ENCODE results near the gene MDC1. TPM values are rescaled to one million over a fixed set of nuclear protein-coding genes. Genes with fewer than 3 reads are reported as not detected.

The MDC1 gene
- total and polyA plus RNA-seq, 2 of the 13 experiments (the other 11 are each of a cell fraction or from before 2014, with no cell fraction given), result 8.4 to 14.0 TPM

DNA sequence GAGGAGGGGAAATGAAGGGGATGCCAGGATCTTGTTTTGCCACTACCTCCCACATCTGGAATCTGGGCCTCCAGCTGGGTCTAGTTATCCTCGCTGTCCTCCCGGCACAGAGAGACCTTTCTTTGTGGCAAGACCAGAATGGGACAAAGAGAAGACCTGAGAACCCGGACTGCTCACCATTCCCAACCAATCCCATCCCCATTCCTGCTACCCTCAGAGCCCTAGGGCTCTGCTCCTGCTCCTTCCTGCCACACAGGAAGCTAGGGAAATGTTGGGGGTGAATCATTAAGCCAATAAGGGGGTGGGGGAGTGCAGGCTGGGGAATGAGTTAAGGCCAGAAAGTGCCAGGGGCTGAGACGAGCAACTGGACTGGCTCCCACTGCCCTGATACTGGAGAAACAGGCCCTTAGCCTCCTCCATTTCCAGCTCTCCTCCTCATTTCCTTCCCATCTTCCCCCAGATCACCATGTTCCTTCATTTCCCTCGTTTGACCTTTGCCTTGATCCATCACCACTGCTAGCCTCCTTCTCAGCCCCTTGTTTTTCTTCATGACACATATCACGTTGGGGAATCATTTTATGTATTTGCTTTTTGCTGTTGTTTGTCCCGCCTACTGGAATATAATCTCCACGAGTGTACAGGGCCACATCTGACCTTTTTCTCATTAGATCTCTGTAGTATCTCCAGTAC lies 31.9 kb upstream of the MDC1 start (continued):
- TF ChIP-seq, protein P1, sequence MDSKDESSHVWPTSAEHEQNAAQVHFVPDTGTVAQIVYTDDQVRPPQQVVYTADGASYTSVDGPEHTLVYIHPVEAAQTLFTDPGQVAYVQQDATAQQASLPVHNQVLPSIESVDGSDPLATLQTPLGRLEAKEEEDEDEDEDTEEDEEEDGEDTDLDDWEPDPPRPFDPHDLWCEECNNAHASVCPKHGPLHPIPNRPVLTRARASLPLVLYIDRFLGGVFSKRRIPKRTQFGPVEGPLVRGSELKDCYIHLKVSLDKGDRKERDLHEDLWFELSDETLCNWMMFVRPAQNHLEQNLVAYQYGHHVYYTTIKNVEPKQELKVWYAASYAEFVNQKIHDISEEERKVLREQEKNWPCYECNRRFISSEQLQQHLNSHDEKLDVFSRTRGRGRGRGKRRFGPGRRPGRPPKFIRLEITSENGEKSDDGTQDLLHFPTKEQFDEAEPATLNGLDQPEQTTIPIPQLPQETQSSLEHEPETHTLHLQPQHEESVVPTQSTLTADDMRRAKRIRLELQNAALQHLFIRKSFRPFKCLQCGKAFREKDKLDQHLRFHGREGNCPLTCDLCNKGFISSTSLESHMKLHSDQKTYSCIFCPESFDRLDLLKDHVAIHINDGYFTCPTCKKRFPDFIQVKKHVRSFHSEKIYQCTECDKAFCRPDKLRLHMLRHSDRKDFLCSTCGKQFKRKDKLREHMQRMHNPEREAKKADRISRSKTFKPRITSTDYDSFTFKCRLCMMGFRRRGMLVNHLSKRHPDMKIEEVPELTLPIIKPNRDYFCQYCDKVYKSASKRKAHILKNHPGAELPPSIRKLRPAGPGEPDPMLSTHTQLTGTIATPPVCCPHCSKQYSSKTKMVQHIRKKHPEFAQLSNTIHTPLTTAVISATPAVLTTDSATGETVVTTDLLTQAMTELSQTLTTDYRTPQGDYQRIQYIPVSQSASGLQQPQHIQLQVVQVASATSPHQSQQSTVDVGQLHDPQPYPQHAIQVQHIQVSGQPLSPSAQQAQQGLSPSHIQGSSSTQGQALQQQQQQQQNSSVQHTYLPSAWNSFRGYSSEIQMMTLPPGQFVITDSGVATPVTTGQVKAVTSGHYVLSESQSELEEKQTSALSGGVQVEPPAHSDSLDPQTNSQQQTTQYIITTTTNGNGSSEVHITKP (CRISPR knock-in tag; IDR thresholded peaks at IDR 0.05; ENCODE audit: low read depth), result peak; percentile 39; the same call in 1 of the 2 replicates
- TF ChIP-seq IKZF4 (CRISPR knock-in tag; IDR thresholded peaks at IDR 0.05; ENCODE audit: borderline replicate concordance, low read depth, not compliant biosample characterization), result peak; percentile 34
- TF ChIP-seq, protein P2, sequence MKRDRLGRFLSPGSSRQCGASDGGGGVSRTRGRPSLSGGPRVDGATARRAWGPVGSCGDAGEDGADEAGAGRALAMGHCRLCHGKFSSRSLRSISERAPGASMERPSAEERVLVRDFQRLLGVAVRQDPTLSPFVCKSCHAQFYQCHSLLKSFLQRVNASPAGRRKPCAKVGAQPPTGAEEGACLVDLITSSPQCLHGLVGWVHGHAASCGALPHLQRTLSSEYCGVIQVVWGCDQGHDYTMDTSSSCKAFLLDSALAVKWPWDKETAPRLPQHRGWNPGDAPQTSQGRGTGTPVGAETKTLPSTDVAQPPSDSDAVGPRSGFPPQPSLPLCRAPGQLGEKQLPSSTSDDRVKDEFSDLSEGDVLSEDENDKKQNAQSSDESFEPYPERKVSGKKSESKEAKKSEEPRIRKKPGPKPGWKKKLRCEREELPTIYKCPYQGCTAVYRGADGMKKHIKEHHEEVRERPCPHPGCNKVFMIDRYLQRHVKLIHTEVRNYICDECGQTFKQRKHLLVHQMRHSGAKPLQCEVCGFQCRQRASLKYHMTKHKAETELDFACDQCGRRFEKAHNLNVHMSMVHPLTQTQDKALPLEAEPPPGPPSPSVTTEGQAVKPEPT (CRISPR knock-in tag; IDR thresholded peaks at IDR 0.05; ENCODE audit: low read depth), result 0 out of 2 replicates have a peak, but pooled peaks have one; percentile 21
- TF ChIP-seq CREB1 (IDR thresholded peaks at IDR 0.05), result no peak
- TF ChIP-seq CREB1 (CRISPR knock-in tag; IDR thresholded peaks at IDR 0.05), result no peak
- no peak for TF ChIP-seq ZNF768 (CRISPR knock-in tag; IDR thresholded peaks at IDR 0.05)
- TF ChIP-seq, protein P3, sequence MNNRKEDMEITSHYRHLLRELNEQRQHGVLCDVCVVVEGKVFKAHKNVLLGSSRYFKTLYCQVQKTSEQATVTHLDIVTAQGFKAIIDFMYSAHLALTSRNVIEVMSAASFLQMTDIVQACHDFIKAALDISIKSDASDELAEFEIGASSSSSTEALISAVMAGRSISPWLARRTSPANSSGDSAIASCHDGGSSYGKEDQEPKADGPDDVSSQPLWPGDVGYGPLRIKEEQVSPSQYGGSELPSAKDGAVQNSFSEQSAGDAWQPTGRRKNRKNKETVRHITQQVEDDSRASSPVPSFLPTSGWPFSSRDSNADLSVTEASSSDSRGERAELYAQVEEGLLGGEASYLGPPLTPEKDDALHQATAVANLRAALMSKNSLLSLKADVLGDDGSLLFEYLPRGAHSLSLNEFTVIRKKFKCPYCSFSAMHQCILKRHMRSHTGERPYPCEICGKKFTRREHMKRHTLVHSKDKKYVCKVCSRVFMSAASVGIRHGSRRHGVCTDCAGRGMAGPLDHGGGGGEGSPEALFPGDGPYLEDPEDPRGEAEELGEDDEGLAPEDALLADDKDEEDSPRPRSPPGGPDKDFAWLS (CRISPR knock-in tag; IDR thresholded peaks at IDR 0.05; ENCODE audit: borderline replicate concordance), result no peak
- TF ChIP-seq TAF1 (CRISPR knock-in tag; IDR thresholded peaks at IDR 0.05), result peak; percentile 64
- peak; percentile 50; the same call in 1 of the 2 replicates for TF ChIP-seq ZNF430 (CRISPR knock-in tag; IDR thresholded peaks at IDR 0.05)
- TF ChIP-seq ZNF607 (CRISPR knock-in tag; IDR thresholded peaks at IDR 0.05; ENCODE audit: borderline replicate concordance), result no peak
- 0 out of 2 replicates have a peak, but pooled peaks have one; percentile 49 for TF ChIP-seq HNRNPL (IDR thresholded peaks at IDR 0.05; ENCODE audit: low read depth, low read length)
- TF ChIP-seq, protein P4, sequence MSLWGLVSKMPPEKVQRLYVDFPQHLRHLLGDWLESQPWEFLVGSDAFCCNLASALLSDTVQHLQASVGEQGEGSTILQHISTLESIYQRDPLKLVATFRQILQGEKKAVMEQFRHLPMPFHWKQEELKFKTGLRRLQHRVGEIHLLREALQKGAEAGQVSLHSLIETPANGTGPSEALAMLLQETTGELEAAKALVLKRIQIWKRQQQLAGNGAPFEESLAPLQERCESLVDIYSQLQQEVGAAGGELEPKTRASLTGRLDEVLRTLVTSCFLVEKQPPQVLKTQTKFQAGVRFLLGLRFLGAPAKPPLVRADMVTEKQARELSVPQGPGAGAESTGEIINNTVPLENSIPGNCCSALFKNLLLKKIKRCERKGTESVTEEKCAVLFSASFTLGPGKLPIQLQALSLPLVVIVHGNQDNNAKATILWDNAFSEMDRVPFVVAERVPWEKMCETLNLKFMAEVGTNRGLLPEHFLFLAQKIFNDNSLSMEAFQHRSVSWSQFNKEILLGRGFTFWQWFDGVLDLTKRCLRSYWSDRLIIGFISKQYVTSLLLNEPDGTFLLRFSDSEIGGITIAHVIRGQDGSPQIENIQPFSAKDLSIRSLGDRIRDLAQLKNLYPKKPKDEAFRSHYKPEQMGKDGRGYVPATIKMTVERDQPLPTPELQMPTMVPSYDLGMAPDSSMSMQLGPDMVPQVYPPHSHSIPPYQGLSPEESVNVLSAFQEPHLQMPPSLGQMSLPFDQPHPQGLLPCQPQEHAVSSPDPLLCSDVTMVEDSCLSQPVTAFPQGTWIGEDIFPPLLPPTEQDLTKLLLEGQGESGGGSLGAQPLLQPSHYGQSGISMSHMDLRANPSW (CRISPR knock-in tag; IDR thresholded peaks at IDR 0.05; ENCODE audit: borderline replicate concordance), result no peak; the same call in 1 of the 2 replicates
- TF ChIP-seq KDM2A (CRISPR knock-in tag; IDR thresholded peaks at IDR 0.05; ENCODE audit: borderline replicate concordance, low read depth), result peak; percentile 7; the same call in 1 of the 2 replicates
- no peak for TF ChIP-seq ZNF256 (CRISPR knock-in tag; conservative IDR thresholded peaks at IDR 0.05)
- TF ChIP-seq KMT2A (CRISPR knock-in tag; IDR thresholded peaks at IDR 0.05), result no peak
- TF ChIP-seq SETDB1 (CRISPR knock-in tag; IDR thresholded peaks at IDR 0.05; ENCODE audit: borderline replicate concordance), result no peak
- peak; percentile 65; the same call in 1 of the 2 replicates for TF ChIP-seq HOXD1 (CRISPR knock-in tag; IDR thresholded peaks at IDR 0.05)
- TF ChIP-seq, protein P5, sequence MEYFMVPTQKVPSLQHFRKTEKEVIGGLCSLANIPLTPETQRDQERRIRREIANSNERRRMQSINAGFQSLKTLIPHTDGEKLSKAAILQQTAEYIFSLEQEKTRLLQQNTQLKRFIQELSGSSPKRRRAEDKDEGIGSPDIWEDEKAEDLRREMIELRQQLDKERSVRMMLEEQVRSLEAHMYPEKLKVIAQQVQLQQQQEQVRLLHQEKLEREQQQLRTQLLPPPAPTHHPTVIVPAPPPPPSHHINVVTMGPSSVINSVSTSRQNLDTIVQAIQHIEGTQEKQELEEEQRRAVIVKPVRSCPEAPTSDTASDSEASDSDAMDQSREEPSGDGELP (IDR thresholded peaks at IDR 0.05; ENCODE audit: borderline replicate concordance, low read depth), result no peak

All from HepG2 (cell line).